ENCODE measurements around the gene LCE3A.
A peak's percentile ranks its signal among the peaks of the same experiment; 100 is the strongest.
"Not testable (repeated sequence)": the region's sequence is repeated elsewhere in the genome, so short reads cannot be mapped to it uniquely, and the experiment has no call there.

The LCE3A gene, protein sequence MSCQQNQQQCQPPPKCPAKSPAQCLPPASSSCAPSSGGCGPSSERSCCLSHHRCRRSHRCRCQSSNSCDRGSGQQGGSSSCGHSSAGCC
- 0 reads per million in 18 experiments for total RNA-seq

GRCh38 chr1:152622803-152623202, at the start of gene LCE3A:
Gene LCE3A, minus strand, starts transcription at chr1:152623103. Its CDS starts 0 bp downstream, at chr1:152623103.
- peak in 1 of 2 donors; percentile 8 for DNase-seq

DNA sequence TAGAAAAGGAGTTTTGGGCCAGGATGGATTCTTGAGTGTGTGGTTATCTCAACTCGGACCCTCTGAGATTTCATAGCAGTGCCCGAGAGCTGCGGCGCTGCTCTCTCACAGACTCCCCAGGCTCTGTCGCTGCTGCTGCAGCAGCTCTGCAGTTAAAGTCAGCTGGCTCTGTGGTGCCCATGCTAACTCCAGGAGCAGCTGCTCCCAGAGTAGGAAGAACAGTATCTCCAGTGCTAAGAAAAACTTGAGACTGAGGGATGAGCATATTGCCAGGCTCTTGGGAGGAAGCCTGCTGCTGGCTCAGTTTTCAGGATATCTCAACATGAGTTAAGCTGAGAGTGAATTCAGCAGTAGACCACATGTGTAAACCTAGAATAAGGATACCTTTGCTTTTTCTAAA, 44.7 kb upstream of the LCE3A start:
- DNase-seq = no peak

- DNase-seq = not testable (repeated sequence)
Observed at GRCh38 chr1:152666171-152666570, 43.3 kb upstream of the LCE3A start.

DNA sequence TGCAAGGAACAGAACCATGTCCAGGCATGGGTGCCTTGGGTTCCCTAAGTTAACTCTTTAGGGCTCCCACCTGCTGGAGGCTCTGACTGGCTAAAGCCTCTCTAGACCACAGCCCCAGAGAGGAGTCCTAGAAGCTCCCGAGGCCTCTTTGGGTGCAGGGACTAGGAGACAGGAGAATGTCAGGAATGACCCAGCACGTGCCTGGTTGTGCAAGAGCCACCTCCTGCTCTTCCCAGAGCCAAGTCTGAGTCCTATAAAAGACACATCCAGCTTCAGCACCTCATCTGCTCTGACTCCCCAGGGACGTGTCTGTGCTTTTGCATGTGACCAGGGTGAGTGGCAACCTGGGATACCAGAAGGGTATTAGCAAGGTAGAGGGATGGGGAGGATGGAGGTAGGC, 40.2 kb upstream of the LCE3A start, which contains the start of gene LCE2D:
LCE2D (plus strand) TSS at position 283 of the 400 bp plus-strand sequence. CDS start 726 bp downstream, outside the sequence.
- no peak for DNase-seq

DNA sequence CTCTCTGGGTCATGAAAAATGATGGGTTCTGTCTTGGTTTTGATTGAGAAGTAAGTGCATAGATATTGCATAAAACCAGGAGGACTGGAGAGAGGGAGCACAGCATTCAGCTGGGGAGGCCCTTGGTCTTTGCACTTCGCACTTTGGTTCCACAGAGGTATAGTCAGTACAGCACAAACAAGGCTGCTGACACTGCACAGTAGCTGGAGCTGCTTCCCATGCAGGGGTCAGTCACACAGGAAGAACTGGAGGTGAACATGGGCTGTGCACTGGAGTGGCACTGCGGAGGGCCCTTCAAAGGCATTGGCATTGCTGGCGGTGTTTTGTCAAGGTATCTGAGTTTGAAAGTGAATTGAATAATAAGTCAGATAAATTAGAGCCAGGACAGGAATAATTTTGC, 35.7 kb upstream of the LCE3A start:
- DNase-seq = no peak

GRCh38 chr1:152657677-152658076, 34.8 kb upstream of the LCE3A start:
- DNase-seq = no peak

DNA sequence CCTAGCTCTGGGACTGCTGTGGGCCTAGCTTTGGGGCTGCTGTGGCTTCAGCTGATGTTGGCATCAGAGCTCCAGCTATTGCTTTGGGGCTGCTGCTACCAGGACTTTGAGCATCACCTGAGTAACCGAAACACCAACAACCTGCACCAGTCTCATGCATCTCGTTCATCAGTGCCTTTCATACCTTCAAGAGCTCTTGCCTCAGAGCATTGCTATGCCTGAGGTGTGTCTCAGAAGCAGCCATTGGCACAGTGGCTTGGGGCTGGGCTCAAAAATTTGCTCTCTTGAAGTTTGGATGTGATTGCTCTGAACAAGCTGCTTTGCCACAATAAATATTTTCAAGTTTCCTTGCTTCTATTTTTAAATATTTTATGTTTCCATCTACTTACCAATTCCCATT, 33.6 kb upstream of the LCE3A start:
- no peak for DNase-seq

GRCh38 chr1:152654110-152654509, 31.2 kb upstream of the LCE3A start:
- DNase-seq = peak; percentile 69 to 71

DNA sequence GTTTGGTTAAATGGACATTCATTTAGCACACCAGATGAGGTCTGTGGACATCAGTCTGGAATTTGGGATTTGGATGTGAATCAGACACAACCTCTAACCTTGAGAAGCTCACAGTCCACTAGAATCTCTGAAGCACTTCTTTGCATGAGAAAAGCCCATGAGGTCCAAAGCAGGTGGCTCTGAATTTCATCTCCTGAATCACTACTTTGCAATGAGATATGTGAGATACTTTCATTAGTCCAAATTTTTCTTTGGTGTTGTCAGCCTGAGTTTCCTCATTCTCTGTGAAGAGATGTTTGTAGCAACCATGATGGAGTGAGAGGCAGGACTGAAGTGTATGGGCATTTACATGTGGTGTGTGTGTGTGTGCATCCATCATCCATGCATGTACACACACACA, 23.8 kb upstream of the LCE3A start:
- DNase-seq = no peak

GRCh38 chr1:152645146-152645545, 22.2 kb upstream of the LCE3A start:
- DNase-seq = no peak

GRCh38 chr1:152643945-152644344, 21.0 kb upstream of the LCE3A start:
- DNase-seq = no peak

GRCh38 chr1:152640351-152640750, 17.4 kb upstream of the LCE3A start:
- no peak for DNase-seq

GRCh38 chr1:152630596-152630995, 7.7 kb upstream of the LCE3A start:
- no peak for DNase-seq

GRCh38 chr1:152626744-152627143, 3.8 kb upstream of the LCE3A start:
- no peak for DNase-seq

GRCh38 chr1:152623203-152623844, 421 bp upstream of the LCE3A start:
- no peak for DNase-seq

GRCh38 chr1:152621993-152622392, 910 bp downstream of the LCE3A start:
- DNase-seq = no peak

GRCh38 chr1:152613511-152613910, 9.4 kb downstream of the LCE3A start, which contains the start of gene LCE3B:
Gene LCE3B, plus strand, starts transcription at chr1:152613811. Its CDS starts 0 bp downstream, at chr1:152613811.
- no peak for DNase-seq

DNA sequence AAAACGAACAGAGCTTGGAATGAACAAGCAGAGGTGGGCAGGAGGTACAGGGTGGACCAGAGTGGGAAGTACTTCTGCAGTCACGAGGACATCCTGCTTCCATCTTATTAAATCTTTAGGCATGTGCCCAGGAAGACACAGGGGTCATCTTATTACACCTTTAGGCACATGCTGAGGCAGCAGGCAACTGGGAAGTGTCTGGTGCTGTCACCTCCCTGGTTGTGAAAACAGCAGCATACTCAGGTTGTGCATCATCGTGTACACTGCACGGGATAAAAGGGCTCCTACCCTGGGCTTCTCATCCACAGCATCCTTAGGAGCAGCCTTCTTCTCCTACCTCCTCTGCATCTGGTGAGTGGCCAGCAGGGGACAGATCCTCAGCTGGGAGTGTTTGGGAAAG, 23.0 kb downstream of the LCE3A start, which contains the start of gene LCE3C:
LCE3C (plus strand) TSS at position 301 of the 400 bp plus-strand sequence. CDS start 498 bp downstream, outside the sequence.
- DNase-seq = no peak

DNA sequence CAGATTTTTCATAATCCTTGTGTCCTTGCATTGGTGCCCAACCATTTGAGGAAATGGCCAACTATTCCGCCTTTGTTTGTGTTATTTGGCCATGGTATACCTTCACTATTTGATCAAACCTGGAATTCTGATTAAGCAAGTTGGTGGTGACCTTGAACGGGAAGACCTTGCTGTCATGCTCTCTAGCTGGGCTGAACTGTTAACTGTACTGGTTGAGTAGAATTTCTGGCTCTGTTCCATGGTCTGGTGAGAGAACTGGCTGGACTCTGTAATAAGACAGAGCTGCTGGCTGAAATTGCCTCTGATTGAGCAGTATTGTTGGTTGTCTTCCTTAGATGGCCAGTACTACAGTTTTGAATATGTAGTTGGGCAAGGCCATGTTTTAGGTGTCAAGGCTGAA, 25.9 kb downstream of the LCE3A start:
- no peak for DNase-seq

DNA sequence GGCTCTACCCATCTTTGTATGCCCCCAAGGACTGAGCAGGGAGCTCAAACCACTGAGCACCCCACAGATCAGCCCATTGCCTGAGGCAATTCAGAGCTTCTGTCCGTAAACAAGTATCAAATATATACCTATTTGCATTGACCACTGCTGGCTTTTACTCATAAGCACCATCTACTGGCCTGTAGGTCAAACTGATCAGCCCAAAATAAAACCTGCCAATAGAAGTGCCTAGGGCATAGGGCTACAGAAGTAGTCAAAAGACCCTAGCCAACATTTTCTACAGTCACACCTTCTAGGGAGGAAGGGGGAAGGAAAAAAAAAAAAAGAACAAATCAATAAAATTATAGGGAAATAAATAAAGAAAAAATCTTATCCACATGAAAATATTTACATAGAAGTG, 37.3 kb downstream of the LCE3A start:
- DNase-seq = no peak

DNA sequence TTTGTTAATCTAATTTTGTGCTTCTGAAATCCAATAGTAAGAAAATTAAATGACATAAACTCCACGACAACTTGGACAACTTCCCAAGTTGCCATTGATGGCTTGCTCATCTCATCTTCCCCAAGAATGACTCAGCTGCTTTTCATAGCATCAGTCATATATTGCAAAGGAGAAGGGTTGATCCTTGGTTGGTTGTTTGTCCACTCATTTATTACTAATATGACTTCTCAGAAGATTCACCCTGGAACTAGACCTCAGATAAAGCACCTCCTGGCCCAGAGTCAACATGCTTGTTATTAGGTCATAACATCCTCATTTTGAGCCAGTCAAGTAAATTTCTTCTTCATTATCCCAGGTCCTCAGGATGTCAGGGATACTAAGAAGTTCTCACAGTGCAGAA, 40.3 kb downstream of the LCE3A start:
- no peak for DNase-seq

GRCh38 chr1:152580433-152580832, 42.5 kb downstream of the LCE3A start, which contains the start of gene LCE3D:
Gene LCE3D, minus strand, starts transcription at chr1:152580516. Its CDS starts 580 bp downstream, at chr1:152579936.
- DNase-seq = no peak

GRCh38 chr1:152579526-152579925, 43.4 kb downstream of the LCE3A start:
- DNase-seq = not testable (repeated sequence)

DNA sequence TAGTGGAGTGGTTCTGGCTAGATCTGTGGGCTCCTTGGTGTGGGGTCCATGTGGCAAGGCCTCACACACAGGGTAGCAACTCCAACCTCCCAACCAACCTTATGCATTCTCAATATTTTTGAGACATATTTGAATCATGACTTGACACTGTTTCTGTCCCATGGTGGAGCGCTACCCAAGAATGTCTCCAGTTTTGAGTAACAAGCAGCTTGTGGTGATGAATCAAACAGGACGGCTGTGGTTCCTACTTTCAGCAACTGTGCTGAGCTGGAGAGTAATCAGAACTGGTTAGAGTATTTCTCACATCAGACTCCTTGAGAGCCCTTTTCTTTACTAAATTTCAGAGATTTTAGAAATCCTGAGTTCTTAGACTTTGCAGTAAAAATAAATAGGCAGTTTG, 45.7 kb downstream of the LCE3A start:
- DNase-seq = no peak
